H9 (cell line): ENCODE results near the gene ASH1L. TPM values are rescaled to one million over a fixed set of nuclear protein-coding genes. Genes with fewer than 3 reads are reported as not detected.

Experiments
- DNase-seq: peaks from one replicate; pipeline ENCODE4 v3.0.0-alpha.2; 2017
- H2AFZ ChIP-seq: one replicate; pipeline ENCODE4 v1.6.1; 2013; ENCODE audit warnings: mild to moderate bottlenecking, low read length, control low read depth, moderate library complexity
- H2AK5ac ChIP-seq: 2 replicates; pipeline ENCODE4 v1.6.1; 2013; ENCODE audit warnings: low read length, control low read depth, mixed read lengths; ENCODE audit not compliant: insufficient read length
- H2BK120ac ChIP-seq: one replicate; pipeline ENCODE4 v1.6.1; 2013; ENCODE audit warnings: low read depth, mild to moderate bottlenecking, low read length, control low read depth, inconsistent platforms; ENCODE audit not compliant: poor library complexity, severe bottlenecking
- H2BK12ac ChIP-seq: 2 replicates; pipeline ENCODE4 v1.6.1; 2013; ENCODE audit warnings: low read length, control low read depth, mixed read lengths, low read depth; ENCODE audit not compliant: insufficient read length
- H2BK15ac ChIP-seq: 2 replicates; pipeline ENCODE4 v1.6.1; 2013; ENCODE audit warnings: low read depth, low read length, control low read depth
- H2BK20ac ChIP-seq: one replicate; pipeline ENCODE4 v1.6.1; 2013; ENCODE audit warnings: low read depth, mild to moderate bottlenecking, low read length, control low read depth, inconsistent platforms; ENCODE audit not compliant: poor library complexity, severe bottlenecking
- H2BK5ac ChIP-seq: 2 replicates; pipeline ENCODE4 v1.6.1; 2013; ENCODE audit warnings: low read length, control low read depth, mixed read lengths; ENCODE audit not compliant: insufficient read length
- H3K14ac ChIP-seq: 2 replicates; pipeline ENCODE4 v1.6.1; 2013; ENCODE audit warnings: low read length, control low read depth; ENCODE audit not compliant: insufficient read depth
- H3K18ac ChIP-seq: 2 replicates; pipeline ENCODE4 v1.6.1; 2013; ENCODE audit warnings: low read depth, mild to moderate bottlenecking, mixed read lengths, low read length, control low read depth; ENCODE audit not compliant: insufficient read length
- H3K23ac ChIP-seq: 2 replicates; pipeline ENCODE4 v1.6.1; 2013; ENCODE audit warnings: low read length, control low read depth, mixed read lengths, low read depth; ENCODE audit not compliant: insufficient read length
- H3K23me2 ChIP-seq: 2 replicates; pipeline ENCODE4 v1.6.1; 2013; ENCODE audit warnings: low read depth, mild to moderate bottlenecking, mixed read lengths, low read length, control low read depth; ENCODE audit not compliant: insufficient read length, poor library complexity, severe bottlenecking
- H3K27ac ChIP-seq: 2 replicates; pipeline ENCODE4 v1.5.1; 2013; ENCODE audit warnings: low read length, control low read depth, mixed read lengths, low read depth; ENCODE audit not compliant: insufficient read length
- H3K27me3 ChIP-seq: 2 replicates; pipeline ENCODE4 v1.6.1; 2013; ENCODE audit warnings: low read length, control low read depth, inconsistent platforms; ENCODE audit not compliant: insufficient read depth
- H3K4ac ChIP-seq: 2 replicates; pipeline ENCODE4 v1.6.1; 2013; ENCODE audit warnings: low read depth, mild to moderate bottlenecking, control low read depth, inconsistent platforms, low read length, moderate library complexity
- H3K4me1 ChIP-seq: 2 replicates; pipeline ENCODE4 v1.6.1; 2013; ENCODE audit warnings: low read length, control low read depth, inconsistent platforms; ENCODE audit not compliant: insufficient read depth
- H3K4me2 ChIP-seq: 2 replicates; pipeline ENCODE4 v1.6.1; 2013; ENCODE audit warnings: low read length, control low read depth, mixed read lengths; ENCODE audit not compliant: insufficient read length, insufficient read depth
- H3K56ac ChIP-seq: 2 replicates; pipeline ENCODE4 v1.6.1; 2013; ENCODE audit warnings: low read depth, mild to moderate bottlenecking, mixed read lengths, low read length, control low read depth; ENCODE audit not compliant: insufficient read length
- H3K79me1 ChIP-seq: 2 replicates; pipeline ENCODE4 v1.6.1; 2013; ENCODE audit warnings: low read depth, mild to moderate bottlenecking, moderate library complexity, low read length, control low read depth, inconsistent platforms; ENCODE audit not compliant: insufficient read depth, poor library complexity, severe bottlenecking
- H3K79me2 ChIP-seq: 2 replicates; pipeline ENCODE4 v1.6.1; 2013; ENCODE audit warnings: low read length, control low read depth, inconsistent platforms; ENCODE audit not compliant: insufficient read depth
- H3K9ac ChIP-seq: 2 replicates; pipeline ENCODE4 v1.6.1; 2013; ENCODE audit warnings: low read length, control low read depth, mixed read lengths; ENCODE audit not compliant: insufficient read length; ENCODE audit errors: extremely low read depth
- H3K9me3 ChIP-seq: one replicate; pipeline ENCODE4 v1.6.1; 2013; ENCODE audit warnings: low read depth, low read length, inconsistent platforms; ENCODE audit not compliant: control insufficient read depth
- H3T11ph ChIP-seq: one replicate; pipeline ENCODE4 v1.6.1; 2013; ENCODE audit warnings: mild to moderate bottlenecking, low read length, control low read depth, inconsistent platforms
- H4K20me1 ChIP-seq: one replicate; pipeline ENCODE4 v1.6.1; 2013; ENCODE audit not compliant: control insufficient read depth, insufficient read length, insufficient read depth
- H4K5ac ChIP-seq: 2 replicates; pipeline ENCODE4 v1.6.1; 2013; ENCODE audit warnings: low read depth, mild to moderate bottlenecking, mixed read lengths, low read length, control low read depth; ENCODE audit not compliant: insufficient read length
- H4K8ac ChIP-seq: replicated peaks from 2 replicates; pipeline ENCODE4 v1.6.1; 2013; ENCODE audit warnings: low read length, control low read depth, mixed read lengths, low read depth; ENCODE audit not compliant: insufficient read length
- H4K91ac ChIP-seq: 2 replicates; pipeline ENCODE4 v1.6.1; 2013; ENCODE audit warnings: low read depth, mild to moderate bottlenecking, moderate library complexity, mixed read lengths, low read length, control low read depth; ENCODE audit not compliant: insufficient read length
- H3K27ac Mint-ChIP-seq, 3 experiments: 2 replicates in 2 of 3; 3 replicates in 1 of 3; pipeline ENCODE4 v1.8.0; 2020 to 2021; ENCODE audit warnings: mixed read lengths in 3 of 3, mild to moderate bottlenecking in 1 of 3, moderate library complexity in 1 of 3
- H3K27me3 Mint-ChIP-seq: 2 replicates; pipeline ENCODE4 v1.8.0; 2021; ENCODE audit warnings: low read depth, mild to moderate bottlenecking, moderate library complexity, mixed read lengths
- H3K36me3 Mint-ChIP-seq, 3 experiments: 2 replicates in 2 of 3; 3 replicates in 1 of 3; pipeline ENCODE4 v1.8.0; 2020 to 2021; ENCODE audit warnings: low read depth in 3 of 3, mixed read lengths in 3 of 3; ENCODE audit not compliant: insufficient read depth in 1 of 3
- H3K4me1 Mint-ChIP-seq, 2 experiments: 2 replicates each; pipeline ENCODE4 v1.8.0; 2020; ENCODE audit warnings: mixed read lengths in 2 of 2
- H3K4me3 Mint-ChIP-seq, 2 experiments: 2 replicates in 1 of 2; 3 replicates in 1 of 2; pipeline ENCODE4 v1.8.0; 2020 to 2021; ENCODE audit warnings: mild to moderate bottlenecking in 2 of 2, mixed read lengths in 2 of 2, moderate library complexity in 1 of 2
- H3K9me3 Mint-ChIP-seq, 2 experiments: 2 replicates in 1 of 2; 3 replicates in 1 of 2; pipeline ENCODE4 v1.8.0; 2020; ENCODE audit warnings: mild to moderate bottlenecking in 2 of 2, mixed read lengths in 2 of 2, moderate library complexity in 1 of 2
- WGBS: extraction: QIAGEN DNeasy Blood & Tissue Kit; methylation state at CpG from one replicate; pipeline ENCODE4 v1.1.7; 2013; ENCODE audit warnings: missing lambda C conversion rate, low lambda C conversion rate, mixed read lengths; ENCODE audit not compliant: insufficient read length; ENCODE audit errors: extremely low coverage; 5-methylcytosine and 5-hydroxymethylcytosine counted together
- total RNA-seq: library from RNA; stranded (reverse); gene quantifications from 2 replicates; pipeline ENCODE4 v1.2.1, GENCODE V29; 2021
- TF ChIP-seq, protein P1 (sequence below): fragments of 200-600 bp; sonication (generic); conservative IDR thresholded peaks from 3 replicates; pipeline ENCODE4 v1.8.0; 2021; ENCODE audit warnings: antibody characterized with exemption, mild to moderate bottlenecking

Gene ASH1L
- total RNA-seq, 1 experiment from 2014 or later, result 32.8 TPM

DNA sequence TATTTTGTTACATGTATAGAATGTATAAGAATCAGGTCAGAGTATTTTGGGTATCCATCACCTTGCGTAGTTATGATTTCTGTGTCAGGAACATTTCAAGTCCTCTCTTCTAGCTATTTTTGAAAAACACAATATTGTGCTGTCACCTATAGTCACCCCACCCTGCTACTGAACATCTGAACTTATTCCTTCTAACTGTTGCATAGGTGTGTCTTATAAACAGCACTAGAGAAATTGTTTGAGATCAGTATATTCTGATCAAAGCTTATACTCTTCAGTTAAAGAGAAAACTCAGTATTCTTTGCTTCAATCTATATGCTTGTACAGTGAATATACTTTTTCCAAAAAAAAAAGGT is 96.0 kb downstream of the ASH1L start:
- no CpG with 5 or more reads among the region's 1 CpG for WGBS
- Mint-ChIP-seq H3K27me3 (no peaks in the 10 kb centered on the region), H3K9me3 (peaks cover 7% of the 10 kb centered on the region in 2 experiments), H3K27ac (no peak overlapping the region), H3K4me1 (no peaks in the 10 kb centered on the region), H3K36me3 (peaks cover 9 to 14% (median 13%) of the 10 kb centered on the region in 3 experiments), H3K4me3 (no peak overlapping the region)
- Histone ChIP-seq H3K23me2 (no peaks in the 10 kb centered on the region), H3K79me2 (no peaks in the 10 kb centered on the region), H4K20me1 (no peaks in the 10 kb centered on the region), H3K27ac (no peak overlapping the region), H3K79me1 (no peaks in the 10 kb centered on the region), H2BK15ac (no peak overlapping the region), H3K9ac (no peak overlapping the region), H4K8ac (no peak overlapping the region), H3K27me3 (no peaks in the 10 kb centered on the region), H2BK12ac (no peak overlapping the region), H3K14ac (no peak overlapping the region), H3K4me2 (no peak overlapping the region), H3K56ac (no peak overlapping the region), H2AFZ (no peak overlapping the region), H2AK5ac (no peak overlapping the region), H3K18ac (no peak overlapping the region), H3T11ph (no peak overlapping the region), H2BK20ac (no peak overlapping the region), H4K91ac (no peak overlapping the region), H2BK5ac (no peak overlapping the region), H3K23ac (no peak overlapping the region), H3K4ac (no peak overlapping the region), H4K5ac (no peak overlapping the region), H3K4me1 (no peaks in the 10 kb centered on the region), H3K9me3 (peaks cover 5% of the 10 kb centered on the region), H2BK120ac (no peak overlapping the region)
- TF ChIP-seq, protein P1, sequence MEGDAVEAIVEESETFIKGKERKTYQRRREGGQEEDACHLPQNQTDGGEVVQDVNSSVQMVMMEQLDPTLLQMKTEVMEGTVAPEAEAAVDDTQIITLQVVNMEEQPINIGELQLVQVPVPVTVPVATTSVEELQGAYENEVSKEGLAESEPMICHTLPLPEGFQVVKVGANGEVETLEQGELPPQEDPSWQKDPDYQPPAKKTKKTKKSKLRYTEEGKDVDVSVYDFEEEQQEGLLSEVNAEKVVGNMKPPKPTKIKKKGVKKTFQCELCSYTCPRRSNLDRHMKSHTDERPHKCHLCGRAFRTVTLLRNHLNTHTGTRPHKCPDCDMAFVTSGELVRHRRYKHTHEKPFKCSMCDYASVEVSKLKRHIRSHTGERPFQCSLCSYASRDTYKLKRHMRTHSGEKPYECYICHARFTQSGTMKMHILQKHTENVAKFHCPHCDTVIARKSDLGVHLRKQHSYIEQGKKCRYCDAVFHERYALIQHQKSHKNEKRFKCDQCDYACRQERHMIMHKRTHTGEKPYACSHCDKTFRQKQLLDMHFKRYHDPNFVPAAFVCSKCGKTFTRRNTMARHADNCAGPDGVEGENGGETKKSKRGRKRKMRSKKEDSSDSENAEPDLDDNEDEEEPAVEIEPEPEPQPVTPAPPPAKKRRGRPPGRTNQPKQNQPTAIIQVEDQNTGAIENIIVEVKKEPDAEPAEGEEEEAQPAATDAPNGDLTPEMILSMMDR, result no peak
- no peak for DNase-seq
